DND-41 (cell line): ENCODE results near the gene RASAL2.

ENCODE experiments used
- EZH2 ChIP-seq: IDR thresholded peaks from 3 replicates; pipeline ENCODE4 v1.6.1; 2012; ENCODE audit warnings: borderline replicate concordance, low read depth, mild to moderate bottlenecking, moderate library complexity, low read length, inconsistent platforms; ENCODE audit not compliant: severe bottlenecking
- TF ChIP-seq, protein P1 (sequence below): IDR thresholded peaks from 2 replicates; pipeline ENCODE4 v1.5.1; 2012; ENCODE audit warnings: borderline replicate concordance, low read length, moderate library complexity, mild to moderate bottlenecking; ENCODE audit not compliant: poor library complexity, severe bottlenecking; ENCODE audit errors: extremely low read depth

DNA sequence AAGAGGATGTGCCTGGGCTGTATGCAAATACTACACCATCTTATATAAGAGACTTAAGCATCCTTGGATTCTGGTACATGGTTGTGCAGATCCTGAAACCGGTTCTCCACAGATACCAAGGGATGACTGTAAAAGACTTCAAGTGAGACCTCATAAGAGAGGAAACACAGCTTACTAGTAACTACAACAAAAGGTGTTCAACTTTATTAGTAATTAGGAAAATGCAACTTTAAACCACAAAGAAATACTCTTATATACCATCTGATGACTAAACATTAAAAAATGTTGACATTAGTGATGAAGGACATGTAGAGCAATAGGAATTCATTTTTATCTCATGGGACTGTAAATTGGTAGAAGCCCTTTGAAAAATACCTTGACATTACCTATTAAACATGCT lies 102.7 kb downstream of the RASAL2 start:
- TF ChIP-seq, protein P1, sequence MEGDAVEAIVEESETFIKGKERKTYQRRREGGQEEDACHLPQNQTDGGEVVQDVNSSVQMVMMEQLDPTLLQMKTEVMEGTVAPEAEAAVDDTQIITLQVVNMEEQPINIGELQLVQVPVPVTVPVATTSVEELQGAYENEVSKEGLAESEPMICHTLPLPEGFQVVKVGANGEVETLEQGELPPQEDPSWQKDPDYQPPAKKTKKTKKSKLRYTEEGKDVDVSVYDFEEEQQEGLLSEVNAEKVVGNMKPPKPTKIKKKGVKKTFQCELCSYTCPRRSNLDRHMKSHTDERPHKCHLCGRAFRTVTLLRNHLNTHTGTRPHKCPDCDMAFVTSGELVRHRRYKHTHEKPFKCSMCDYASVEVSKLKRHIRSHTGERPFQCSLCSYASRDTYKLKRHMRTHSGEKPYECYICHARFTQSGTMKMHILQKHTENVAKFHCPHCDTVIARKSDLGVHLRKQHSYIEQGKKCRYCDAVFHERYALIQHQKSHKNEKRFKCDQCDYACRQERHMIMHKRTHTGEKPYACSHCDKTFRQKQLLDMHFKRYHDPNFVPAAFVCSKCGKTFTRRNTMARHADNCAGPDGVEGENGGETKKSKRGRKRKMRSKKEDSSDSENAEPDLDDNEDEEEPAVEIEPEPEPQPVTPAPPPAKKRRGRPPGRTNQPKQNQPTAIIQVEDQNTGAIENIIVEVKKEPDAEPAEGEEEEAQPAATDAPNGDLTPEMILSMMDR, result no peak
- no peak for TF ChIP-seq EZH2
